ENCODE data around the gene SLC12A8.

Gene SLC12A8

GRCh38 chr3:125213946-125214542, 1.5 kb upstream of the SLC12A8 start:
- DNase-seq: no peak

- DNase-seq: no peak
Measured at GRCh38 chr3:125213364-125213755, 812 bp upstream of the SLC12A8 start.

GRCh38 chr3:125212091-125212508, 448 bp downstream of the SLC12A8 start:
- no peak for DNase-seq

GRCh38 chr3:125211523-125212090, 941 bp downstream of the SLC12A8 start:
- DNase-seq: no peak

GRCh38 chr3:125207949-125208568, 4.5 kb downstream of the SLC12A8 start:
- DNase-seq: no peak

GRCh38 chr3:125207507-125207906, 5.0 kb downstream of the SLC12A8 start:
- DNase-seq: no peak

GRCh38 chr3:125206934-125207333, 5.6 kb downstream of the SLC12A8 start:
- no peak for DNase-seq

GRCh38 chr3:125203731-125204130, 8.8 kb downstream of the SLC12A8 start:
- no peak for DNase-seq

GRCh38 chr3:125202197-125202596, 10.4 kb downstream of the SLC12A8 start:
- peak; percentile 48 for DNase-seq

- DNase-seq: no peak
Measured at GRCh38 chr3:125200731-125201139, 11.8 kb downstream of the SLC12A8 start.

- no peak for DNase-seq
Measured at GRCh38 chr3:125194849-125195601, 17.5 kb downstream of the SLC12A8 start.

GRCh38 chr3:125194061-125194848, 18.3 kb downstream of the SLC12A8 start:
- no peak for DNase-seq

GRCh38 chr3:125192190-125193035, 20.1 kb downstream of the SLC12A8 start:
- peak; percentile 12 for DNase-seq

GRCh38 chr3:125191730-125192129, 20.8 kb downstream of the SLC12A8 start:
- DNase-seq: no peak

- DNase-seq: no peak
Measured at GRCh38 chr3:125191256-125191655, 21.3 kb downstream of the SLC12A8 start.

- DNase-seq: no peak
Measured at GRCh38 chr3:125190786-125191185, 21.8 kb downstream of the SLC12A8 start.

- DNase-seq: no peak
Measured at GRCh38 chr3:125189378-125190165, 23.0 kb downstream of the SLC12A8 start.

GRCh38 chr3:125188955-125189354, 23.6 kb downstream of the SLC12A8 start:
- DNase-seq: no peak

GRCh38 chr3:125187599-125187910, 25.0 kb downstream of the SLC12A8 start:
- DNase-seq: no peak

- no peak for DNase-seq
Measured at GRCh38 chr3:125186800-125187598, 25.5 kb downstream of the SLC12A8 start.

Data from suppressor macrophage treated with lipopolysaccharide for 4 hours (primary cell).